Spleen (tissue), 7 donors: Measurements from ENCODE around the gene TRIP6.
A peak's percentile ranks its signal among the peaks of the same experiment; 100 is the strongest.

Source experiments
- CTCF ChIP-seq, 11 experiments: fragments of 200-600 bp in 7 of 11; fragments of 450-650 bp in 4 of 11; sonication (generic) in 4 of 11; IDR thresholded peaks in 8 of 11; conservative IDR thresholded peaks in 3 of 11; 1 replicate in 7 of 11; 2 replicates in 4 of 11; pipeline versions ENCODE4 v1.4.0 to v1.8.0; 2016 to 2021; ENCODE audit warnings: antibody characterized with exemption in 11 of 11, inconsistent platforms in 4 of 11, mild to moderate bottlenecking in 1 of 11
- POLR2A ChIP-seq, 3 donors: fragments of 450-650 bp; IDR thresholded peaks; one replicate each; pipeline ENCODE4 v1.5.1; 2017; ENCODE audit warnings: antibody characterized with exemption in 3 of 3, mild to moderate bottlenecking in 1 of 3
- POLR2AphosphoS5 ChIP-seq, 3 donors: sonication (generic); formaldehyde crosslinking; IDR thresholded peaks; one replicate each; pipeline ENCODE4 v1.5.1; 2017; ENCODE audit warnings: antibody characterized with exemption in 3 of 3
- donor health status: DM: no; HTN: no; CAD: no; lungs with moderate emphysema.
- donor health status: DM: no; HTN: no; CAD: no.
- donor health status: DM: no; HTN: no; CAD: no.

GRCh38 chr7:100886936-100887515 is 19.8 kb downstream of the TRIP6 start:
- TF ChIP-seq CTCF (IDR thresholded peaks at IDR 0.05 in 8 of 11, conservative IDR thresholded peaks at IDR 0.05 in 3 of 11) (no peak), POLR2A (IDR thresholded peaks at IDR 0.05) (no peak), POLR2AphosphoS5 (IDR thresholded peaks at IDR 0.05) (peak in 1 of 3 donors; percentile 39)
